PC-9 (cell line): ENCODE measurements around the gene MSH5. TPM values are rescaled to one million over a fixed set of nuclear protein-coding genes. Genes with fewer than 3 reads are reported as not detected.

Experiments
- BruUV-seq: library from RNA; stranded (reverse); fragments of 400-500 nt; replicated peaks from 2 replicates; lab custom pipeline; 2021; lab: Mats Ljungman, UMichigan
- CTCF ChIA-PET: fragments of 300-600 bp; sonication (Branson Sonifier 250); formaldehyde crosslinking; loops from one replicate; lab custom pipeline; 2022; ENCODE audit warnings: antibody characterized with exemption; lab: Charles Lee
- POLR2A ChIA-PET: fragments of 300-600 bp; sonication (Branson Sonifier 250); formaldehyde crosslinking; loops from one replicate; lab custom pipeline; 2022; ENCODE audit warnings: antibody characterized with exemption; ENCODE audit not compliant: unreplicated experiment; lab: Charles Lee
- DNase-seq, 2 experiments: peaks; one replicate each; pipeline versions ENCODE4 v3.0.0 to v3.0.0-alpha.2; 2015 to 2022; ENCODE audit warnings: mixed read lengths in 1 of 2
- H2AFZ ChIP-seq: fragments of 200-600 bp; sonication (generic); 2 replicates; pipeline ENCODE4 v1.8.1; 2017; ENCODE audit warnings: antibody characterized with exemption
- H3F3A ChIP-seq: fragments of 200-600 bp; sonication (generic); 2 replicates; pipeline ENCODE4 v1.8.1; 2017; ENCODE audit warnings: antibody characterized with exemption, mild to moderate bottlenecking, low read depth; ENCODE audit not compliant: insufficient read depth
- H3K27ac ChIP-seq: fragments of 200-600 bp; sonication (generic); 2 replicates; pipeline ENCODE4 v1.6.1; 2016; ENCODE audit warnings: mixed run types
- H3K27me3 ChIP-seq: fragments of 200-600 bp; sonication (generic); 2 replicates; pipeline ENCODE4 v1.6.1; 2016; ENCODE audit warnings: low read depth, mixed run types; ENCODE audit not compliant: insufficient read depth
- H3K36me3 ChIP-seq: fragments of 200-600 bp; sonication (generic); 2 replicates; pipeline ENCODE4 v1.6.1; 2016; ENCODE audit warnings: low read depth, mixed run types
- H3K4me1 ChIP-seq: fragments of 200-600 bp; sonication (generic); replicated peaks from 2 replicates; pipeline ENCODE4 v1.6.1; 2016; ENCODE audit warnings: mixed run types; ENCODE audit not compliant: insufficient read depth
- H3K4me2 ChIP-seq: fragments of 200-600 bp; sonication (generic); 2 replicates; pipeline ENCODE4 v1.6.1; 2017; ENCODE audit warnings: mixed run types
- H3K4me3 ChIP-seq: fragments of 200-600 bp; sonication (generic); 2 replicates; pipeline ENCODE4 v1.6.1; 2016; ENCODE audit warnings: mixed run types
- H3K79me2 ChIP-seq: fragments of 200-600 bp; sonication (generic); 2 replicates; pipeline ENCODE4 v1.6.1; 2017; ENCODE audit warnings: low read depth, mixed run types
- H3K9me2 ChIP-seq: fragments of 200-600 bp; sonication (generic); 2 replicates; pipeline ENCODE4 v1.8.1; 2017; ENCODE audit warnings: mild to moderate bottlenecking; ENCODE audit not compliant: insufficient read depth
- H3K9me3 ChIP-seq: fragments of 200-600 bp; sonication (generic); 2 replicates; pipeline ENCODE4 v1.8.1; 2016; ENCODE audit warnings: low read depth; ENCODE audit not compliant: insufficient read depth
- H4K20me1 ChIP-seq: fragments of 200-600 bp; sonication (generic); 2 replicates; pipeline ENCODE4 v1.8.1; 2017; ENCODE audit not compliant: insufficient read depth
- CTCF ChIP-seq: fragments of 200-600 bp; sonication (generic); conservative IDR thresholded peaks from 2 replicates; pipeline ENCODE4 v1.6.1; 2017; ENCODE audit warnings: mixed run types, antibody characterized with exemption, mild to moderate bottlenecking, moderate library complexity
- EZH2 ChIP-seq: fragments of 200-600 bp; sonication (generic); IDR thresholded peaks from 2 replicates; pipeline ENCODE4 v1.8.0; 2017; ENCODE audit warnings: antibody characterized with exemption, low read depth
- intact Hi-C: fragments of 100-400 bp; cut with micrococcal nuclease; formaldehyde crosslinking; loops from one replicate; pipeline ENCODE4 v1.10.0; 2022; ENCODE audit not compliant: unreplicated experiment
- total RNA-seq: library from RNA; stranded (reverse); gene quantifications from 2 replicates; pipeline ENCODE4 v1.2.3, GENCODE V29; 2021

Gene MSH5
- total RNA-seq, 1 experiment from 2014 or later, result 50.0 TPM

GRCh38 chr6:31761343-31761742 is 21.5 kb downstream of the MSH5 start:
- Histone ChIP-seq H3K27me3 (no peaks in the 10 kb centered on the region), H3K27ac (no peak overlapping the region), H3F3A (peaks cover 8% of the 10 kb centered on the region; the same call in 1 of the 2 replicates), H3K9me2 (no peaks in the 10 kb centered on the region), H3K36me3 (no peaks in the 10 kb centered on the region), H3K9me3 (no peaks in the 10 kb centered on the region), H4K20me1 (no peaks in the 10 kb centered on the region), H3K4me1 (peaks cover 5% of the 10 kb centered on the region; the same call in 1 of the 2 replicates), H2AFZ (no peak overlapping the region), H3K79me2 (no peaks in the 10 kb centered on the region), H3K4me3 (no peak overlapping the region), H3K4me2 (no peak overlapping the region)
- intact Hi-C loops, result no loop called here
- no peak for DNase-seq
- TF ChIP-seq EZH2 (no peak), CTCF (no peak)
- CTCF ChIA-PET, result no interaction called here
- POLR2A ChIA-PET, result no interaction called here
- BruUV-seq, result no TSS peak

GRCh38 chr6:31762356-31762755 is 22.6 kb downstream of the MSH5 start, which contains the start of gene SAPCD1:
Gene SAPCD1 (plus strand): TSS chr6:31762656. CDS start chr6:31763055, 399 bp downstream.
- peaks cover 8% of the 10 kb centered on the region; the same call in 1 of the 2 replicates for H3F3A ChIP-seq

GRCh38 chr6:31762878-31763618 is 23.2 kb downstream of the MSH5 start:
- Histone ChIP-seq H3K4me1 (peaks cover 5% of the 10 kb centered on the region; the same call in 1 of the 2 replicates), H3K4me3 (no peak overlapping the region), H3K27me3 (no peaks in the 10 kb centered on the region)

More at GRCh38 chr6:31762356-31762755, 22.6 kb downstream of the MSH5 start, which contains the start of gene SAPCD1:
- no peaks in the 10 kb centered on the region for H4K20me1 ChIP-seq
- H3K79me2 ChIP-seq, result no peaks in the 10 kb centered on the region
- H3K4me1 ChIP-seq, result peaks cover 5% of the 10 kb centered on the region; the same call in 1 of the 2 replicates
- DNase-seq, result no peak
- ChIA-PET CTCF (no interaction called here), POLR2A (no interaction called here)
- no peaks in the 10 kb centered on the region for H3K36me3 ChIP-seq
- no peaks in the 10 kb centered on the region for H3K9me3 ChIP-seq
- H2AFZ ChIP-seq, result no peak within 1 kb of the TSS
- H3K4me2 ChIP-seq, result no peak within 1 kb of the TSS
- H3K9me2 ChIP-seq, result no peaks in the 10 kb centered on the region
- intact Hi-C loops, result no loop called here
- no peak within 1 kb of the TSS for H3K27ac ChIP-seq
- no peaks in the 10 kb centered on the region for H3K27me3 ChIP-seq
- TF ChIP-seq CTCF, result no peak
- TF ChIP-seq EZH2, result no peak
- no peak within 1 kb of the TSS for H3K4me3 ChIP-seq
- BruUV-seq, result no TSS peak

More at GRCh38 chr6:31762878-31763618, 23.2 kb downstream of the MSH5 start:
- Histone ChIP-seq H3K79me2 (no peaks in the 10 kb centered on the region), H3K36me3 (no peaks in the 10 kb centered on the region), H3K9me3 (no peaks in the 10 kb centered on the region), H3K4me2 (no peak overlapping the region), H3K9me2 (no peaks in the 10 kb centered on the region), H3K27ac (no peak overlapping the region), H3F3A (peaks cover 8% of the 10 kb centered on the region; the same call in 1 of the 2 replicates), H4K20me1 (no peaks in the 10 kb centered on the region), H2AFZ (no peak overlapping the region)
- CTCF ChIA-PET, result no interaction called here
- no peak for DNase-seq
- no peak for TF ChIP-seq EZH2
- TF ChIP-seq CTCF, result no peak
- BruUV-seq, result no TSS peak
- POLR2A ChIA-PET, result interaction anchor here (0.6 kb wide), 1 partner anchor 124 kb away, joined by 3 read pairs; no protein-coding TSS in a partner anchor
- intact Hi-C loops, result no loop called here
